HepG2 (cell line): ENCODE data around the gene SEZ6. TPM values are rescaled to one million over a fixed set of nuclear protein-coding genes. Genes with fewer than 3 reads are reported as not detected.

Source experiments
- ATAC-seq: fragments of 200-7000 bp; cut with Tn5 transposase; 3 replicates; pipeline ENCODE4 v1.9.1; 2020; ENCODE audit warnings: mild to moderate bottlenecking, moderate library complexity
- BruUV-seq: library from RNA; stranded (reverse); fragments of 400-500 nt; replicated peaks from 2 replicates; lab custom pipeline; 2021; lab: Mats Ljungman, UMichigan
- CTCF ChIA-PET: fragments of 300-600 bp; formaldehyde crosslinking; extraction: SDS; loops from one replicate; lab custom pipeline; 2021; ENCODE audit warnings: low total read pairs, inconsistent platforms, low intra/inter-chr PET ratio; lab: Yijun Ruan, JAX
- POLR2A ChIA-PET: fragments of 350-600 bp; sonication (Branson Sonifier 250); formaldehyde crosslinking; loops from one replicate; lab custom pipeline; 2020; ENCODE audit warnings: antibody characterized with exemption, inconsistent platforms; lab: Yijun Ruan, JAX
- DNase-seq: peaks from one replicate; pipeline ENCODE4 v3.0.0-alpha.2; 2015; ENCODE audit warnings: low spot score
- FAIRE-seq: peaks from 3 replicates; lab custom pipeline; 2011; peaks lifted over from hg19 to GRCh38; lab: Jason Lieb, UNC
- H2AFZ ChIP-seq: one replicate; pipeline ENCODE4 v1.6.1; 2011; ENCODE audit warnings: low read length, inconsistent platforms
- H3K27ac ChIP-seq: fragments of 300-600 bp; 3 replicates; pipeline ENCODE4 v1.8.0; 2011; ENCODE audit warnings: mixed run types, mild to moderate bottlenecking, mixed read lengths, low read length, inconsistent platforms; ENCODE audit not compliant: insufficient read depth; ENCODE audit errors: extremely low read length
- H3K27me3 ChIP-seq, 2 experiments: fragments of 200-600 bp in 1 of 2; 2 replicates in 1 of 2; 3 replicates in 1 of 2; pipeline versions ENCODE4 v1.6.0 to v1.8.0; 2011; ENCODE audit warnings: low read length in 2 of 2, mild to moderate bottlenecking in 2 of 2, moderate library complexity in 2 of 2, inconsistent platforms in 1 of 2; ENCODE audit not compliant: insufficient read depth in 2 of 2, control insufficient read depth in 1 of 2
- H3K36me3 ChIP-seq, 2 experiments: fragments of 200-600 bp in 1 of 2; replicated peaks in 1 of 2; 2 replicates in 1 of 2; 3 replicates in 1 of 2; pipeline versions ENCODE4 v1.5.1 to v1.8.0; 2011; ENCODE audit warnings: low read length in 2 of 2, inconsistent platforms in 1 of 2; ENCODE audit not compliant: insufficient read depth in 2 of 2, control insufficient read depth in 1 of 2
- H3K4me1 ChIP-seq: 2 replicates; pipeline ENCODE4 v1.5.1; 2012; ENCODE audit warnings: low read length, inconsistent platforms; ENCODE audit not compliant: insufficient read depth
- H3K4me2 ChIP-seq: 2 replicates; pipeline ENCODE4 v1.6.0; 2011; ENCODE audit warnings: low read depth, low read length, inconsistent platforms
- H3K4me3 ChIP-seq, 3 experiments: fragments of 200-600 bp in 1 of 3; sonication (generic), shearing (Covaris generic) in 1 of 3; replicated peaks in 1 of 3; 2 replicates each; pipeline ENCODE4 v1.5.1; 2011 to 2016; ENCODE audit warnings: low read length in 3 of 3, inconsistent platforms in 2 of 3, low read depth in 2 of 3, mild to moderate bottlenecking in 2 of 3, control low read depth in 1 of 3, mixed read lengths in 1 of 3; ENCODE audit not compliant: insufficient read depth in 1 of 3
- H3K79me2 ChIP-seq: one replicate; pipeline ENCODE4 v1.6.1; 2011; ENCODE audit warnings: low read length, inconsistent platforms; ENCODE audit not compliant: insufficient read depth
- H3K9ac ChIP-seq: 2 replicates; pipeline ENCODE4 v1.6.0; 2011; ENCODE audit warnings: mild to moderate bottlenecking, low read depth, low read length, inconsistent platforms; ENCODE audit not compliant: insufficient read depth
- H3K9me3 ChIP-seq: 2 replicates; pipeline ENCODE4 v1.5.1; 2012; ENCODE audit warnings: mild to moderate bottlenecking, low read length
- H4K20me1 ChIP-seq: 2 replicates; pipeline ENCODE4 v1.6.0; 2011; ENCODE audit warnings: inconsistent platforms, mild to moderate bottlenecking, low read length, moderate library complexity; ENCODE audit not compliant: insufficient read depth
- CREB1 ChIP-seq, 2 experiments: fragments of 450-650 bp in 1 of 2; IDR thresholded peaks; 2 replicates each; pipeline ENCODE4 v1.6.1; 2016 to 2017; ENCODE audit warnings: control low read depth in 1 of 2, mild to moderate bottlenecking in 1 of 2, missing compliant biosample characterization in 1 of 2, missing genetic modification characterization in 1 of 2
- FOXA1 ChIP-seq, 2 experiments: fragments of 450-650 bp in 1 of 2; sonication (generic) in 1 of 2; formaldehyde crosslinking in 1 of 2; IDR thresholded peaks; 2 replicates each; pipeline versions ENCODE4 v1.4.0 to v1.6.1; 2016 to 2020; ENCODE audit warnings: missing genetic modification reagents in 1 of 2
- HOXA7 ChIP-seq: sonication (generic); formaldehyde crosslinking; IDR thresholded peaks from 2 replicates; pipeline ENCODE4 v1.8.1; 2022; ENCODE audit warnings: mild to moderate bottlenecking, missing genetic modification reagents, moderate library complexity
- MAFG ChIP-seq: sonication (generic); formaldehyde crosslinking; IDR thresholded peaks from 2 replicates; pipeline ENCODE4 v1.5.1; 2020; ENCODE audit warnings: mild to moderate bottlenecking, missing genetic modification reagents
- MIER2 ChIP-seq: IDR thresholded peaks from 2 replicates; pipeline ENCODE4 v1.6.1; 2016; ENCODE audit warnings: missing biosample characterization, missing genetic modification reagents
- NFYB ChIP-seq: sonication (generic); formaldehyde crosslinking; IDR thresholded peaks from 2 replicates; pipeline ENCODE4 v1.4.0; 2020; ENCODE audit warnings: missing genetic modification reagents
- NFYC ChIP-seq: IDR thresholded peaks from 2 replicates; pipeline ENCODE4 v1.6.1; 2016; ENCODE audit warnings: missing genetic modification reagents, missing compliant biosample characterization
- POLR2G ChIP-seq: fragments of 200-400 bp; formaldehyde crosslinking; IDR thresholded peaks from 2 replicates; pipeline ENCODE4 v1.6.1; 2018; ENCODE audit warnings: mild to moderate bottlenecking, low read depth, low read length, moderate library complexity
- SALL1 ChIP-seq: sonication (generic); formaldehyde crosslinking; IDR thresholded peaks from 2 replicates; pipeline ENCODE4 v1.8.0; 2022; ENCODE audit warnings: mild to moderate bottlenecking, missing genetic modification reagents
- SP2 ChIP-seq: sonication (generic); formaldehyde crosslinking; IDR thresholded peaks from 2 replicates; pipeline ENCODE4 v1.5.1; 2020; ENCODE audit warnings: mild to moderate bottlenecking, missing genetic modification reagents
- ZNF558 ChIP-seq: sonication (generic); formaldehyde crosslinking; IDR thresholded peaks from 2 replicates; pipeline ENCODE4 v1.9.0; 2022; ENCODE audit warnings: mild to moderate bottlenecking, missing genetic modification reagents, borderline replicate concordance
- ZNF589 ChIP-seq: sonication (generic); formaldehyde crosslinking; conservative IDR thresholded peaks from 2 replicates; pipeline ENCODE4 v1.8.0; 2022; ENCODE audit warnings: mild to moderate bottlenecking, moderate library complexity, missing genetic modification reagents
- ZNF776 ChIP-seq: sonication (generic); formaldehyde crosslinking; IDR thresholded peaks from 2 replicates; pipeline ENCODE4 v1.4.0; 2020; ENCODE audit warnings: mild to moderate bottlenecking, missing genetic modification reagents
- WGBS: methylation state at CpG from one replicate; pipeline ENCODE4 v1.1.6; 2017; ENCODE audit warnings: low lambda C conversion rate; 5-methylcytosine and 5-hydroxymethylcytosine counted together
- in situ Hi-C: cut with HindIII; loops from 2 replicates; pipeline ENCODE4 v1.10.0; 2017; ENCODE audit warnings: low pct_unique_long_range_greater_than_20kb; ENCODE audit not compliant: extremely low pct_ligation_motif_present
- intact Hi-C: fragments of 100-400 bp; cut with micrococcal nuclease; formaldehyde crosslinking; loops from one replicate; pipeline ENCODE4 v1.10.0; 2022; ENCODE audit not compliant: unreplicated experiment
- polyA plus RNA-seq, 8 experiments: library from polyadenylated mRNA; depleted of rRNA in 3 of 8; stranded (reverse) in 7 of 8; unstranded in 1 of 8; fragments of >200 nt; fragmentation: Illumina TruSeq in 4 of 8; extraction: Trizol in 4 of 8; gene quantifications; 2 replicates each; pipeline versions ENCODE4 v1.2.1 to v1.2.3, GENCODE V29; 2011 to 2016; ENCODE audit warnings: low read depth in 4 of 8, missing spikeins in 1 of 8, mixed read lengths in 1 of 8; ENCODE audit not compliant: insufficient read depth in 1 of 8
- total RNA-seq, 5 experiments: library from RNA; depleted of rRNA; stranded (reverse); fragments of >200 nt; fragmentation: Illumina TruSeq; extraction: Trizol; gene quantifications; 2 replicates each; pipeline ENCODE4 v1.2.3, GENCODE V29; 2016; ENCODE audit warnings: low read depth in 1 of 5
- TF ChIP-seq, protein P1 (sequence below): sonication (generic); formaldehyde crosslinking; IDR thresholded peaks from 2 replicates; pipeline ENCODE4 v1.4.0; 2020; ENCODE audit warnings: missing genetic modification reagents
- TF ChIP-seq, protein P2 (sequence below): IDR thresholded peaks from 2 replicates; pipeline ENCODE4 v1.6.1; 2016; ENCODE audit warnings: missing genetic modification reagents, missing compliant biosample characterization
- TF ChIP-seq, protein P3 (sequence below): sonication (generic); formaldehyde crosslinking; IDR thresholded peaks from 2 replicates; pipeline ENCODE4 v1.4.0; 2020; ENCODE audit warnings: missing genetic modification reagents, mild to moderate bottlenecking, borderline replicate concordance

Gene SEZ6
- total and polyA plus RNA-seq, 2 of the 13 experiments (the other 11 are each of a cell fraction or from before 2014, with no cell fraction given), result not detected

DNA sequence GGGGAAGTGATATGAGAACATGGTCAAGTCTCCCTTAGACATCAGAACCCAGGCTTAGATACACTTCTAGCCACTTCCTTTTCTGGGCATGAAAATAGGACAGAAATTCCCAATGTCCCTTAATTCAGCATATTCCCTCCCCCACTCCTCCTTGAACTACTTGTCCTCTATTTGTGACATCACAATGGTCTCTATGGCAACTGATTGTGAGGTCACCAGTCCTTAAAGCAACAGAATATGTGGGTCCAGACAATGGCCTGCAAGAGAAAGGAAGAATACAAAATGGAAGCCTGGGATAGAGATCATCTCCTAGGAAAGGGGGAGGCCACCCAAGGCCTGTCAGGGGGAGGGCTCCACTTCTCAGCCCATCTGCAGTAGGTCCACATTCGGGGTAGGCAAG is 6.7 kb upstream of the SEZ6 start:
- no peak overlapping the region for H2AFZ ChIP-seq
- no TSS peak for BruUV-seq
- ChIA-PET CTCF (no interaction called here), POLR2A (no interaction called here)
- H3K9me3 ChIP-seq, result no peaks in the 10 kb centered on the region
- H4K20me1 ChIP-seq, result no peaks in the 10 kb centered on the region
- H3K9ac ChIP-seq, result no peak overlapping the region
- peaks cover 0 to 24% of the 10 kb centered on the region in 2 experiments; a peak in 3 of 5 replicates for H3K27me3 ChIP-seq
- ATAC-seq, result no peak
- WGBS, result 11% methylated on average over 1 of the region's 1 CpG
- in situ Hi-C loops (no loop called here), intact Hi-C loops (loop anchor here (10.0 kb wide), 1 partner anchor 48 kb away; no protein-coding TSS in a partner anchor)
- no peak for DNase-seq
- no peak overlapping the region for H3K4me3 ChIP-seq
- no peaks in the 10 kb centered on the region for H3K79me2 ChIP-seq
- FAIRE-seq, result no peak
- TF ChIP-seq NFYC (no peak), HOXA7 (CRISPR knock-in tag) (no peak), ZNF558 (CRISPR knock-in tag) (no peak), POLR2G (no peak), SALL1 (no peak), SP2 (CRISPR knock-in tag) (no peak), CREB1 (IDR thresholded peaks at IDR 0.05) (peak; percentile 71), CREB1 (CRISPR knock-in tag; IDR thresholded peaks at IDR 0.05) (no peak)
- TF ChIP-seq, protein P1, sequence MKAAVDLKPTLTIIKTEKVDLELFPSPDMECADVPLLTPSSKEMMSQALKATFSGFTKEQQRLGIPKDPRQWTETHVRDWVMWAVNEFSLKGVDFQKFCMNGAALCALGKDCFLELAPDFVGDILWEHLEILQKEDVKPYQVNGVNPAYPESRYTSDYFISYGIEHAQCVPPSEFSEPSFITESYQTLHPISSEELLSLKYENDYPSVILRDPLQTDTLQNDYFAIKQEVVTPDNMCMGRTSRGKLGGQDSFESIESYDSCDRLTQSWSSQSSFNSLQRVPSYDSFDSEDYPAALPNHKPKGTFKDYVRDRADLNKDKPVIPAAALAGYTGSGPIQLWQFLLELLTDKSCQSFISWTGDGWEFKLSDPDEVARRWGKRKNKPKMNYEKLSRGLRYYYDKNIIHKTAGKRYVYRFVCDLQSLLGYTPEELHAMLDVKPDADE (CRISPR knock-in tag), result no peak
- no peak overlapping the region for H3K27ac ChIP-seq
- H3K4me1 ChIP-seq, result peaks cover 33% of the 10 kb centered on the region
- H3K36me3 ChIP-seq, result no peaks in the 10 kb centered on the region
- H3K4me2 ChIP-seq, result no peak overlapping the region

DNA sequence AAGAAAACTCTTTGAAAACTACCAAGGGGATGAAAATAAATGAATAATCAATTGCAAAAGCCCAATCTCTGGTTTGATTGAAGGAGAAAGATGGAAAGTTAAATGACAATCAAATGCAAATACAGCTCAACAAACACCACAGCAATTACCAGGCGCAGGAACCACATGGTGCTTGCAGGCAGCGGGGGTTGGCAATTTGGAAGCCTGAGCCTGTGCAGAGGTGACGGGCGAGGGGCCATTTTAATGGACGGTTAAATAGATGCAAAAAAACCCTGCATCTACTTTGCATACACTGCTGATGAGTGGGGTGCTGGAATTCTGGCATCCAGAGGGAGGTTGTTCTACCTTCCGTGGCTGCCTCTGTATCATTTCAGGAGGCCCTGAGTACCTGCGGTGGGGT is 4.8 kb upstream of the SEZ6 start:
- no peaks in the 10 kb centered on the region for H4K20me1 ChIP-seq
- H3K9me3 ChIP-seq, result no peaks in the 10 kb centered on the region
- ChIA-PET POLR2A (no interaction called here), CTCF (no interaction called here)
- FAIRE-seq (no peak), DNase-seq (no peak), ATAC-seq (no peak)
- in situ Hi-C loops, result no loop called here
- no peak overlapping the region for H3K4me3 ChIP-seq
- no peaks in the 10 kb centered on the region for H3K79me2 ChIP-seq
- peaks cover 0 to 10% of the 10 kb centered on the region in 2 experiments; a peak in 3 of 5 replicates for H3K27me3 ChIP-seq
- BruUV-seq, result no TSS peak
- intact Hi-C loops, result loop anchor here (10.0 kb wide), 1 partner anchor 46 kb away; no protein-coding TSS in a partner anchor
- peaks cover 40% of the 10 kb centered on the region for H3K4me1 ChIP-seq
- no peaks in the 10 kb centered on the region for H3K36me3 ChIP-seq
- H3K4me2 ChIP-seq, result no peak overlapping the region
- H3K27ac ChIP-seq, result no peak overlapping the region
- 41% methylated on average over 7 of the region's 7 CpGs for WGBS
- no peak overlapping the region for H3K9ac ChIP-seq
- no peak overlapping the region for H2AFZ ChIP-seq
- no peak for TF ChIP-seq NFYB
- no peak for TF ChIP-seq MAFG (CRISPR knock-in tag)
- TF ChIP-seq FOXA1 (IDR thresholded peaks at IDR 0.05), result no peak
- no peak for TF ChIP-seq FOXA1 (CRISPR knock-in tag; IDR thresholded peaks at IDR 0.05)
- TF ChIP-seq, protein P2, sequence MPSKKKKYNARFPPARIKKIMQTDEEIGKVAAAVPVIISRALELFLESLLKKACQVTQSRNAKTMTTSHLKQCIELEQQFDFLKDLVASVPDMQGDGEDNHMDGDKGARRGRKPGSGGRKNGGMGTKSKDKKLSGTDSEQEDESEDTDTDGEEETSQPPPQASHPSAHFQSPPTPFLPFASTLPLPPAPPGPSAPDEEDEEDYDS (CRISPR knock-in tag), result no peak
- TF ChIP-seq MIER2 (CRISPR knock-in tag), result no peak
- TF ChIP-seq ZNF776 (CRISPR knock-in tag), result no peak
- TF ChIP-seq, protein P3, sequence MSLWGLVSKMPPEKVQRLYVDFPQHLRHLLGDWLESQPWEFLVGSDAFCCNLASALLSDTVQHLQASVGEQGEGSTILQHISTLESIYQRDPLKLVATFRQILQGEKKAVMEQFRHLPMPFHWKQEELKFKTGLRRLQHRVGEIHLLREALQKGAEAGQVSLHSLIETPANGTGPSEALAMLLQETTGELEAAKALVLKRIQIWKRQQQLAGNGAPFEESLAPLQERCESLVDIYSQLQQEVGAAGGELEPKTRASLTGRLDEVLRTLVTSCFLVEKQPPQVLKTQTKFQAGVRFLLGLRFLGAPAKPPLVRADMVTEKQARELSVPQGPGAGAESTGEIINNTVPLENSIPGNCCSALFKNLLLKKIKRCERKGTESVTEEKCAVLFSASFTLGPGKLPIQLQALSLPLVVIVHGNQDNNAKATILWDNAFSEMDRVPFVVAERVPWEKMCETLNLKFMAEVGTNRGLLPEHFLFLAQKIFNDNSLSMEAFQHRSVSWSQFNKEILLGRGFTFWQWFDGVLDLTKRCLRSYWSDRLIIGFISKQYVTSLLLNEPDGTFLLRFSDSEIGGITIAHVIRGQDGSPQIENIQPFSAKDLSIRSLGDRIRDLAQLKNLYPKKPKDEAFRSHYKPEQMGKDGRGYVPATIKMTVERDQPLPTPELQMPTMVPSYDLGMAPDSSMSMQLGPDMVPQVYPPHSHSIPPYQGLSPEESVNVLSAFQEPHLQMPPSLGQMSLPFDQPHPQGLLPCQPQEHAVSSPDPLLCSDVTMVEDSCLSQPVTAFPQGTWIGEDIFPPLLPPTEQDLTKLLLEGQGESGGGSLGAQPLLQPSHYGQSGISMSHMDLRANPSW (CRISPR knock-in tag), result no peak
- no peak for TF ChIP-seq ZNF589
